ENCODE data around the gene CSDE1.

CSDE1 gene

DNA sequence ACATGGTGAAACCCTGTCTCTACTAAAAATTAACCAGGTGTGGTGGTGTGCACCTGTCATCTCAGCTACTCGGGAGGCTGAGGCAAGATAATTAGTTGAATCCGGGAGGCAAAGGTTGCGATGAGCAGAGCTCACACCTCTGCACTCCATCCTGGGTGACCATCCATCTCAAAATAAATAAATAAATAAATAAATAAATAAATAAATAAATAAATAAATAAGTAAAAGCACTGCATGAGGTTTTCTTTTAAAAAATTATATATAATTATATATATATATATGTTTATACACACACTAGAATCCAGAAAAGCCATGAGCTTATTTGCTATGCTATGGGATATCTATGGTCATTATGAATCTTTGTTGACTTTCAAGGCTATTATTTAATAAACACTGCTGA is 64.8 kb downstream of the CSDE1 start:
- no peaks in the 10 kb centered on the region for H3K79me2 ChIP-seq (ENCODE audit: insufficient read depth, low read length)

DNA sequence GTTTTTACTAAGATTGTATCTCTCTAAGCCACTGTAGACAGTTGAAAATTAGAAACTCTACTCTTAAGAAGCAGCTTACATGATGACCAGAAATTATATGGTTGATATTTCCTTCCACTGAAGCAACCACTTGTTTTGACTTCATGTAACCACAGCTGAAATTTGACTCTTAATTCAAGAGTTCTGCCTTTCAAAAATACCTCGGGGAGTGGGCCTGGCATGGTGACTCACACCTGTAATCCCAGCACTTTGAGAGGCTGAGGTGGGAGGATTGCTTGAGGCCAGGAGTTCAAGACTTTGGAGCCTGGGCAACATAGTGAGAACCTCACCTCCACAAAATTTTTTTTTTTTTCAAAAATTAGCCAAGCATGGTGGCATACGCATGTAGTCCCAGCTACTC is 66.7 kb downstream of the CSDE1 start:
- TF ChIP-seq EZH2phosphoT487 (conservative IDR thresholded peaks at IDR 0.05; ENCODE audit: low read length) (no peak), CTCF (IDR thresholded peaks at IDR 0.05; ENCODE audit: insufficient read depth, low read length, poor library complexity, severe bottlenecking) (no peak)
- Histone ChIP-seq H3K36me3 (ENCODE audit: low read length) (no peaks in the 10 kb centered on the region), H3K9me3 (ENCODE audit: insufficient read depth, low read length) (no peaks in the 10 kb centered on the region), H3K4me3 (ENCODE audit: insufficient read depth, low read length, poor library complexity, severe bottlenecking) (no peak overlapping the region), H2AFZ (ENCODE audit: low read depth, low read length, severe bottlenecking) (no peak overlapping the region), H4K20me1 (ENCODE audit: low read depth, low read length) (no peaks in the 10 kb centered on the region), H3F3A (ENCODE audit: insufficient read depth) (no peaks in the 10 kb centered on the region), H3K27ac (ENCODE audit: low read depth, low read length) (no peak overlapping the region), H3K79me2 (ENCODE audit: insufficient read depth, low read length) (no peaks in the 10 kb centered on the region), H3K9me2 (replicated peaks; ENCODE audit: insufficient read depth, low read length) (no peaks in the 10 kb centered on the region), H3K27me3 (ENCODE audit: low read length) (no peaks in the 10 kb centered on the region), H3K4me2 (ENCODE audit: low read depth, low read length, poor library complexity, severe bottlenecking) (no peak overlapping the region), H3K9ac (ENCODE audit: low read length) (no peak overlapping the region)

More for the DNA sequence above, 64.8 kb downstream of the CSDE1 start:
- Histone ChIP-seq H3F3A (ENCODE audit: insufficient read depth) (no peaks in the 10 kb centered on the region), H3K9me2 (replicated peaks; ENCODE audit: insufficient read depth, low read length) (no peaks in the 10 kb centered on the region), H2AFZ (ENCODE audit: low read depth, low read length, severe bottlenecking) (no peak overlapping the region), H4K20me1 (ENCODE audit: low read depth, low read length) (no peaks in the 10 kb centered on the region), H3K9me3 (ENCODE audit: insufficient read depth, low read length) (no peaks in the 10 kb centered on the region), H3K27me3 (ENCODE audit: low read length) (no peaks in the 10 kb centered on the region), H3K36me3 (ENCODE audit: low read length) (no peaks in the 10 kb centered on the region), H3K4me3 (ENCODE audit: insufficient read depth, low read length, poor library complexity, severe bottlenecking) (no peak overlapping the region), H3K27ac (ENCODE audit: low read depth, low read length) (no peak overlapping the region), H3K9ac (ENCODE audit: low read length) (no peak overlapping the region), H3K4me2 (ENCODE audit: low read depth, low read length, poor library complexity, severe bottlenecking) (no peak overlapping the region)
- TF ChIP-seq CTCF (IDR thresholded peaks at IDR 0.05; ENCODE audit: insufficient read depth, low read length, poor library complexity, severe bottlenecking) (no peak), EZH2phosphoT487 (conservative IDR thresholded peaks at IDR 0.05; ENCODE audit: low read length) (no peak)

DNA sequence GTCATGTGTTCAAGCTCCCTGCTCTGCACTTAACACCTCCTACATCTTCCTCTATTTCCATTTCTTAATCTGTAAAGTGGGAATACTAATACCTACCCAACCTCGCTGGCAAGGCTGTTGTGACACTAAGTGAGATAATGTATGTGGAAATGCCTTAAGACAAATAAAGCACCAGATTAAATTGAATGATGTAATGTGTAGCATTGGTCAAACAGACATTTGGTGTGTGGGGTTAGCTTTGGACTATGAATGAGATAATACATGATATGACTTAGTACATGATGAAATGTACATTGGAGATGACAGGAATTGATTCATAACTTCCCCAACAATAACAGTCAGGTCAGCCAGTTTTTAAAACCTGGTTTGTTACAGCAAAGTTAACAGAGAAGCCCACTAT is 67.6 kb downstream of the CSDE1 start:
- H3K9me2 ChIP-seq (replicated peaks; ENCODE audit: insufficient read depth, low read length) = no peaks in the 10 kb centered on the region
- H3K79me2 ChIP-seq (ENCODE audit: insufficient read depth, low read length) = no peaks in the 10 kb centered on the region
- H4K20me1 ChIP-seq (ENCODE audit: low read depth, low read length) = no peaks in the 10 kb centered on the region
- no peaks in the 10 kb centered on the region for H3K9me3 ChIP-seq (ENCODE audit: insufficient read depth, low read length)
- H3K27me3 ChIP-seq (ENCODE audit: low read length) = no peaks in the 10 kb centered on the region
- H3K4me3 ChIP-seq (ENCODE audit: insufficient read depth, low read length, poor library complexity, severe bottlenecking) = no peak overlapping the region
- no peak for TF ChIP-seq CTCF (IDR thresholded peaks at IDR 0.05; ENCODE audit: insufficient read depth, low read length, poor library complexity, severe bottlenecking)
- TF ChIP-seq EZH2phosphoT487 (conservative IDR thresholded peaks at IDR 0.05; ENCODE audit: low read length) = no peak
- H3K9ac ChIP-seq (ENCODE audit: low read length) = no peak overlapping the region
- no peaks in the 10 kb centered on the region for H3K36me3 ChIP-seq (ENCODE audit: low read length)
- no peak overlapping the region for H3K4me2 ChIP-seq (ENCODE audit: low read depth, low read length, poor library complexity, severe bottlenecking)
- no peaks in the 10 kb centered on the region for H3F3A ChIP-seq (ENCODE audit: insufficient read depth)
- H3K27ac ChIP-seq (ENCODE audit: low read depth, low read length) = no peak overlapping the region
- no peak overlapping the region for H2AFZ ChIP-seq (ENCODE audit: low read depth, low read length, severe bottlenecking)

Measured in SU-DHL-6 (cell line).